HCT116 (cell line): ENCODE measurements around the gene NSUN4.

Experiments used
- CTCF ChIP-seq, 3 experiments: fragments of 200-600 bp in 1 of 3; sonication (generic) in 1 of 3; IDR thresholded peaks in 2 of 3; conservative IDR thresholded peaks in 1 of 3; 2 replicates each; pipeline ENCODE4 v1.5.1; 2012 to 2017; ENCODE audit warnings: low read depth in 2 of 3, low read length in 2 of 3, antibody characterized with exemption in 1 of 3, borderline replicate concordance in 1 of 3, control low read depth in 1 of 3, mild to moderate bottlenecking in 1 of 3, mixed read lengths in 1 of 3, mixed run types in 1 of 3, moderate library complexity in 1 of 3; ENCODE audit not compliant: insufficient read depth in 1 of 3
- EZH2 ChIP-seq: fragments of 200-600 bp; sonication (generic); IDR thresholded peaks from 2 replicates; pipeline ENCODE4 v1.6.1; 2017; ENCODE audit warnings: antibody characterized with exemption, mixed run types
- POLR2A ChIP-seq: IDR thresholded peaks from 2 replicates; pipeline ENCODE4 v1.7.0; 2011; ENCODE audit warnings: borderline replicate concordance; ENCODE audit not compliant: insufficient read depth, insufficient read length; ENCODE audit errors: extremely low read depth
- POLR2AphosphoS5 ChIP-seq: IDR thresholded peaks from 2 replicates; pipeline ENCODE4 v1.6.1; 2011; ENCODE audit warnings: mild to moderate bottlenecking, low read depth, low read length, moderate library complexity

DNA sequence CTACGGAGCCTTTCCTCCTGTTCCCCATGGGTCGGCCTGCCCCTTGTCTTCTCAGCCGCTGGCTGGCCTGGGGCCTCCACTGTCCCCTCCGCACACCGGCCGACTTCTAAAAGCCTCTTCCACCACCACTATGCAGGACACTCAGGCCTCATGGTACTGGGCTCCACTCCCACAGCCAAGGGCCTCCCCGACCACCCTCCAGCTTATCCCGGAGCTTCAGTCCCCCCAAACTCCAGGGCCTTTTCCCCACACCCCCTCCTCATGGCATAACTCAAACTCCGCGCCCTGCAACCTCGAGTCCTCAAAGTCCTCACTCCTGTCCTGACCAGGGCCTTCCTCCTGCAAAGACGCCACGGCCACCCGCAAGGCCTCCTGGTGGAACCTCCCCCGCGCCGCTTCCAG lies 39.2 kb upstream of the NSUN4 start:
- TF ChIP-seq CTCF (IDR thresholded peaks at IDR 0.05 in 2 of 3, conservative IDR thresholded peaks at IDR 0.05 in 1 of 3; ENCODE audit: borderline replicate concordance in 1 of 3, insufficient read depth in 1 of 3, low read depth in 2 of 3, low read length in 2 of 3) (no peak), POLR2AphosphoS5 (no peak), EZH2 (no peak), POLR2A (no peak)
